A673 (cell line): ENCODE results near the gene OXSM.

ENCODE experiments used
- EZH2 ChIP-seq: fragments of 200-600 bp; sonication (generic); IDR thresholded peaks from 2 replicates; pipeline ENCODE4 v1.6.1; 2017; ENCODE audit warnings: borderline replicate concordance, low read depth, mild to moderate bottlenecking, mixed read lengths, antibody characterized with exemption, low read length; ENCODE audit not compliant: poor library complexity, severe bottlenecking
- TF ChIP-seq, protein P1 (sequence below): fragments of 300-800, 200-600 bp; sonication (generic); conservative IDR thresholded peaks from 2 replicates; pipeline ENCODE4 v1.5.1; 2017; ENCODE audit warnings: low read depth, mild to moderate bottlenecking, antibody characterized with exemption, low read length, moderate library complexity, mixed read lengths

DNA sequence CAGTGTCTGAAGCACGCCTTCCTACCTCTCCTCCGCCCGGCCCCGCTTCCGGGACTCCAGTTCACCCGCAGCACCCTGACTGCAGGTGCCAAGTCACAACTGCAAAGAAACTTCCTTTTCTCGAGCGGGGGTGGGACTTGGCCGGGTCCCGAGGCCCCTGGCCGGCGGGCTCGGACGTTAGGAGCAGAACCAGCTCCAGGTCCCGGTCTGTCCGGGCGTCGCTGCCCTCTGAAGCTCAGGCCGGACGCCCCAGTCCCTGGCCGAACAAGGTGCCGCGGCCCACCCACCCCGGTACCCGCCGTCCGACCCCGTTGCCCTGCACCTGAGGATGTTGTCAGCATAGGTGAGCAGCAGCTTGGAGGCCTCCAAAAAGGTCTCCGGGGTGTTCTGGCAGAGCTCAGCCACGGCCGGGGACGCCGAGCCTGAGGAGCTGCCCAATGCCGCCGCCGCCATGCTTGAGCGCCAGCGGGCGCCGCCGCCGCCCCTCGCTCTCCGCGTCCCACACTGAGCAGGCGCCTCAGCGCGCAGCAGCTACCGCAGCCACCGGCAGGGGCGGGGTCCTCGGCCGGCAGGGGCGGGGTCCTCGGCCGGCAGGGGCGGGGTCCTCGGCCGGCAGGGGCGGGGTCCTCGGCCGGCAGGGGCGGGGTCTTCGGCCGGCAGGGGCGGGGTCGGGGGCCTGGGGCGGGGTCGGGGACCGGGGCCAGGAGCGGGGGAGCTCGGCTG lies 6.8 kb upstream of the OXSM start, which contains the start of gene NGLY1:
- TF ChIP-seq, protein P1, sequence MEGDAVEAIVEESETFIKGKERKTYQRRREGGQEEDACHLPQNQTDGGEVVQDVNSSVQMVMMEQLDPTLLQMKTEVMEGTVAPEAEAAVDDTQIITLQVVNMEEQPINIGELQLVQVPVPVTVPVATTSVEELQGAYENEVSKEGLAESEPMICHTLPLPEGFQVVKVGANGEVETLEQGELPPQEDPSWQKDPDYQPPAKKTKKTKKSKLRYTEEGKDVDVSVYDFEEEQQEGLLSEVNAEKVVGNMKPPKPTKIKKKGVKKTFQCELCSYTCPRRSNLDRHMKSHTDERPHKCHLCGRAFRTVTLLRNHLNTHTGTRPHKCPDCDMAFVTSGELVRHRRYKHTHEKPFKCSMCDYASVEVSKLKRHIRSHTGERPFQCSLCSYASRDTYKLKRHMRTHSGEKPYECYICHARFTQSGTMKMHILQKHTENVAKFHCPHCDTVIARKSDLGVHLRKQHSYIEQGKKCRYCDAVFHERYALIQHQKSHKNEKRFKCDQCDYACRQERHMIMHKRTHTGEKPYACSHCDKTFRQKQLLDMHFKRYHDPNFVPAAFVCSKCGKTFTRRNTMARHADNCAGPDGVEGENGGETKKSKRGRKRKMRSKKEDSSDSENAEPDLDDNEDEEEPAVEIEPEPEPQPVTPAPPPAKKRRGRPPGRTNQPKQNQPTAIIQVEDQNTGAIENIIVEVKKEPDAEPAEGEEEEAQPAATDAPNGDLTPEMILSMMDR, result no peak
- no peak for TF ChIP-seq EZH2
